HEK293 (cell line): Measurements from ENCODE around the gene CPNE2.
"Not testable (repeated sequence)": the region's sequence is repeated elsewhere in the genome, so short reads cannot be mapped to it uniquely, and the experiment has no call there.

Experiments used
- CTCF ChIA-PET: fragments of 350-600 bp; formaldehyde crosslinking; extraction: SDS; loops from one replicate; lab custom pipeline; 2021; ENCODE audit warnings: antibody characterized with exemption; lab: Yijun Ruan, JAX
- POLR2A ChIA-PET: fragments of 300-600 bp; formaldehyde crosslinking; extraction: SDS; loops from one replicate; lab custom pipeline; 2020; ENCODE audit warnings: antibody characterized with exemption, inconsistent platforms; lab: Yijun Ruan, JAX
- H3K27ac ChIP-seq: fragments of 200-500 bp; sonication (Bioruptor generic); 2 replicates; pipeline ENCODE4 v1.5.1; 2014; ENCODE audit warnings: low read depth, low read length, control low read depth, inconsistent platforms; ENCODE audit errors: extremely low read depth
- H3K36me3 ChIP-seq, 2 experiments: fragments of 200-500 bp in 1 of 2; sonication (Bioruptor generic) in 1 of 2; 1 replicate in 1 of 2; 2 replicates in 1 of 2; pipeline ENCODE4 v1.5.1; 2014 to 2017; ENCODE audit warnings: inconsistent platforms in 2 of 2, low read length in 2 of 2; ENCODE audit not compliant: control insufficient read depth in 2 of 2, insufficient read depth in 1 of 2
- H3K4me1 ChIP-seq: fragments of 200-500 bp; sonication (Bioruptor generic); 2 replicates; pipeline ENCODE4 v1.5.1; 2014; ENCODE audit warnings: mild to moderate bottlenecking, low read length, inconsistent platforms; ENCODE audit not compliant: control insufficient read depth, insufficient read depth
- H3K4me3 ChIP-seq: 2 replicates; pipeline ENCODE4 v1.5.1; 2011; ENCODE audit warnings: low read depth, mild to moderate bottlenecking, control low read depth, low read length, moderate library complexity
- H3K9me3 ChIP-seq: fragments of 200-500 bp; sonication (Bioruptor generic); 2 replicates; pipeline ENCODE4 v1.5.1; 2014; ENCODE audit warnings: low read depth, low read length, inconsistent platforms; ENCODE audit not compliant: control insufficient read depth, insufficient read depth
- EGR2 ChIP-seq: fragments of 450-650 bp; formaldehyde crosslinking; IDR thresholded peaks from 2 replicates; pipeline ENCODE4 v1.5.1; 2016; ENCODE audit warnings: low read depth, missing biosample characterization, missing genetic modification characterization
- ZFHX2 ChIP-seq: fragments of 450-650 bp; formaldehyde crosslinking; conservative IDR thresholded peaks from 2 replicates; pipeline ENCODE4 v1.5.1; 2016; ENCODE audit warnings: missing biosample characterization, missing genetic modification characterization
- ZIC2 ChIP-seq: fragments of 450-650 bp; formaldehyde crosslinking; IDR thresholded peaks from 2 replicates; pipeline ENCODE4 v1.5.1; 2016; ENCODE audit warnings: missing biosample characterization, missing genetic modification characterization
- ZNF121 ChIP-seq: fragments of 450-650 bp; formaldehyde crosslinking; IDR thresholded peaks from 2 replicates; pipeline ENCODE4 v1.5.1; 2016; ENCODE audit warnings: missing biosample characterization, missing genetic modification characterization
- ZNF169 ChIP-seq: fragments of 450-650 bp; formaldehyde crosslinking; IDR thresholded peaks from 2 replicates; pipeline ENCODE4 v1.5.1; 2016; ENCODE audit warnings: missing biosample characterization, missing genetic modification characterization
- ZNF202 ChIP-seq: fragments of 450-650 bp; formaldehyde crosslinking; IDR thresholded peaks from 2 replicates; pipeline ENCODE4 v1.5.1; 2016; ENCODE audit warnings: missing biosample characterization, missing genetic modification characterization, borderline replicate concordance
- ZNF658 ChIP-seq: fragments of 450-650 bp; formaldehyde crosslinking; IDR thresholded peaks from 2 replicates; pipeline ENCODE4; 2016; ENCODE audit warnings: missing biosample characterization, missing genetic modification characterization
- ZNF785 ChIP-seq: fragments of 450-650 bp; formaldehyde crosslinking; IDR thresholded peaks from 2 replicates; pipeline ENCODE4 v1.5.1; 2016; ENCODE audit warnings: missing biosample characterization, missing genetic modification characterization
- ZNF830 ChIP-seq: fragments of 450-650 bp; IDR thresholded peaks from 2 replicates; pipeline ENCODE4 v1.5.0; 2018; ENCODE audit warnings: missing biosample characterization, missing genetic modification characterization, low read depth, mild to moderate bottlenecking, moderate library complexity
- ZNF843 ChIP-seq: fragments of 450-650 bp; formaldehyde crosslinking; IDR thresholded peaks from 2 replicates; pipeline ENCODE4 v1.5.1; 2016; ENCODE audit warnings: missing biosample characterization, missing genetic modification characterization
- TF ChIP-seq, protein P1 (sequence below): fragments of 450-650 bp; formaldehyde crosslinking; IDR thresholded peaks from 2 replicates; pipeline ENCODE4 v1.5.1; 2017; ENCODE audit warnings: missing biosample characterization, missing genetic modification characterization
- TF ChIP-seq, protein P2 (sequence below): fragments of 450-650 bp; formaldehyde crosslinking; IDR thresholded peaks from 2 replicates; pipeline ENCODE4 v1.5.1; 2016; ENCODE audit warnings: missing biosample characterization, missing genetic modification characterization, low read depth
- TF ChIP-seq, protein P3 (sequence below): fragments of 450-650 bp; formaldehyde crosslinking; IDR thresholded peaks from 2 replicates; pipeline ENCODE4 v1.5.1; 2017; ENCODE audit warnings: missing biosample characterization, missing genetic modification characterization
- TF ChIP-seq, protein P4 (sequence below): fragments of 450-650 bp; formaldehyde crosslinking; IDR thresholded peaks from 2 replicates; pipeline ENCODE4 v1.5.0; 2017; ENCODE audit warnings: missing biosample characterization, missing genetic modification characterization, borderline replicate concordance

Gene CPNE2

DNA sequence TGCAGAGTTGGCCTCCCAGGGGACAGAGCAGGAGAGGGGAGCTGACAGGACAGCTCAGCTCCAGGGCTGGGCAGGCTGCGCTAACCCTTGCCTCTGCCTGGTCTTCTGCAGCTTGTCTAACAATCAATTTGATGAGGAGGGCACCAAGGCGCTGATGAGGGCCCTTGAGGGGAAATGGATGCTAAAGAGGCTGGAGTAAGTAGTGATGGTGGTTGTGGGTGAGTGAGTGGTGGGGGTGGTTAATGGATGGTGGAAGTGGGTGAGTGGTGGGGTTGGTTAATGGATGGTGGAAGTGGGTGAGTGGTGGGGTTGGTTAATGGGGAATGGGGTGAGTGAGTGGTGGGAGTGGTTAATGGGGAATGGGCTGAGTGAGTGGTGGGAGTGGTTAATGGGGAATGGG is 22.0 kb upstream of the CPNE2 start:
- ChIA-PET CTCF (no interaction called here), POLR2A (no interaction called here)

DNA sequence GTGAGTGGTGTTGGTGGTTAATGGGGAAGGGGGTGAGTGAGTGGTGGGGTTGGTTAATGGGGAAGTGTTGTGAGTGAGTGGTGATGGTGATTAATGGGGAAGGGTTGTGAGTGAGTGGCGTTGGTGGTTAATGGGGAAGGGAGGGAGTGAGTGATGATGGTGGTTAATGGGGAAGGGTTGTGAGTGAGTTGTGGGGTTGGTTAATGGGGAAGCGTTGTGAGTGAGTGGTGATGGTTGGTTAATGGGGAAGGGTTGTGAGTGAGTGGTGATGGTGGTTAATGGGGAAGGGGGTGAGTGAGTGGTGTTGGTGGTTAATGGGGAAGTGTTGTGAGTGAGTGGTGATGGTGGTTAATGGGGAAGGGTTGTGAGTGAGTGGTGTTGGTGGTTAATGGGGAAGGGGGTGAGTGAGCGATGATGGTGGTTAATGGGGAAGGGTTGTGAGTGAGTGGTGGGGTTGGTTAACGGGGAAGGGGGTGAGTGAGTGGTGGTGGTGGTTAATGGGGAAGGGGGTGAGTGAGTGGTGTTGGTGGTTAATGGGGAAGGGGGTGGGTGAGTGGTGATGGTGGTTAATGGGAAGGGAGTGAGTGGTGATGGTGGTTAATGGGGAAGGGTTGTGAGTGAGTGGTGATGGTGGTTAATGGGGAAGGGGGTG is 21.2 kb upstream of the CPNE2 start:
- H3K4me1 ChIP-seq, H3K27ac ChIP-seq, H3K9me3 ChIP-seq, H3K36me3 ChIP-seq, H3K4me3 ChIP-seq, POLR2A ChIA-PET, CTCF ChIA-PET: not testable (repeated sequence)

More for the DNA sequence above, 22.0 kb upstream of the CPNE2 start:
- Histone ChIP-seq H3K9me3 (no peaks in the 10 kb centered on the region), H3K27ac (no peak overlapping the region), H3K4me1 (no peaks in the 10 kb centered on the region)
- TF ChIP-seq ZIC2 (no peak), ZNF658 (tag by site-specific recombination) (no peak), ZFHX2 (peak; percentile 58), ZNF830 (tag by site-specific recombination) (no peak), ZNF169 (no peak), ZNF785 (tag by site-specific recombination) (no peak), EGR2 (tag by site-specific recombination) (peak; percentile 77), ZNF202 (tag by site-specific recombination) (no peak), ZNF121 (tag by site-specific recombination) (no peak), ZNF843 (tag by site-specific recombination) (no peak)
- TF ChIP-seq, protein P1, sequence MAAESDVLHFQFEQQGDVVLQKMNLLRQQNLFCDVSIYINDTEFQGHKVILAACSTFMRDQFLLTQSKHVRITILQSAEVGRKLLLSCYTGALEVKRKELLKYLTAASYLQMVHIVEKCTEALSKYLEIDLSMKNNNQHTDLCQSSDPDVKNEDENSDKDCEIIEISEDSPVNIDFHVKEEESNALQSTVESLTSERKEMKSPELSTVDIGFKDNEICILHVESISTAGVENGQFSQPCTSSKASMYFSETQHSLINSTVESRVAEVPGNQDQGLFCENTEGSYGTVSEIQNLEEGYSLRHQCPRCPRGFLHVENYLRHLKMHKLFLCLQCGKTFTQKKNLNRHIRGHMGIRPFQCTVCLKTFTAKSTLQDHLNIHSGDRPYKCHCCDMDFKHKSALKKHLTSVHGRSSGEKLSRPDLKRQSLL (tag by site-specific recombination) = no peak
- TF ChIP-seq, protein P2, sequence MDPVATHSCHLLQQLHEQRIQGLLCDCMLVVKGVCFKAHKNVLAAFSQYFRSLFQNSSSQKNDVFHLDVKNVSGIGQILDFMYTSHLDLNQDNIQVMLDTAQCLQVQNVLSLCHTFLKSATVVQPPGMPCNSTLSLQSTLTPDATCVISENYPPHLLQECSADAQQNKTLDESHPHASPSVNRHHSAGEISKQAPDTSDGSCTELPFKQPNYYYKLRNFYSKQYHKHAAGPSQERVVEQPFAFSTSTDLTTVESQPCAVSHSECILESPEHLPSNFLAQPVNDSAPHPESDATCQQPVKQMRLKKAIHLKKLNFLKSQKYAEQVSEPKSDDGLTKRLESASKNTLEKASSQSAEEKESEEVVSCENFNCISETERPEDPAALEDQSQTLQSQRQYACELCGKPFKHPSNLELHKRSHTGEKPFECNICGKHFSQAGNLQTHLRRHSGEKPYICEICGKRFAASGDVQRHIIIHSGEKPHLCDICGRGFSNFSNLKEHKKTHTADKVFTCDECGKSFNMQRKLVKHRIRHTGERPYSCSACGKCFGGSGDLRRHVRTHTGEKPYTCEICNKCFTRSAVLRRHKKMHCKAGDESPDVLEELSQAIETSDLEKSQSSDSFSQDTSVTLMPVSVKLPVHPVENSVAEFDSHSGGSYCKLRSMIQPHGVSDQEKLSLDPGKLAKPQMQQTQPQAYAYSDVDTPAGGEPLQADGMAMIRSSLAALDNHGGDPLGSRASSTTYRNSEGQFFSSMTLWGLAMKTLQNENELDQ (tag by site-specific recombination) = no peak
- TF ChIP-seq, protein P3, sequence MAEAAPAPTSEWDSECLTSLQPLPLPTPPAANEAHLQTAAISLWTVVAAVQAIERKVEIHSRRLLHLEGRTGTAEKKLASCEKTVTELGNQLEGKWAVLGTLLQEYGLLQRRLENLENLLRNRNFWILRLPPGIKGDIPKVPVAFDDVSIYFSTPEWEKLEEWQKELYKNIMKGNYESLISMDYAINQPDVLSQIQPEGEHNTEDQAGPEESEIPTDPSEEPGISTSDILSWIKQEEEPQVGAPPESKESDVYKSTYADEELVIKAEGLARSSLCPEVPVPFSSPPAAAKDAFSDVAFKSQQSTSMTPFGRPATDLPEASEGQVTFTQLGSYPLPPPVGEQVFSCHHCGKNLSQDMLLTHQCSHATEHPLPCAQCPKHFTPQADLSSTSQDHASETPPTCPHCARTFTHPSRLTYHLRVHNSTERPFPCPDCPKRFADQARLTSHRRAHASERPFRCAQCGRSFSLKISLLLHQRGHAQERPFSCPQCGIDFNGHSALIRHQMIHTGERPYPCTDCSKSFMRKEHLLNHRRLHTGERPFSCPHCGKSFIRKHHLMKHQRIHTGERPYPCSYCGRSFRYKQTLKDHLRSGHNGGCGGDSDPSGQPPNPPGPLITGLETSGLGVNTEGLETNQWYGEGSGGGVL (tag by site-specific recombination) = no peak
- TF ChIP-seq, protein P4, sequence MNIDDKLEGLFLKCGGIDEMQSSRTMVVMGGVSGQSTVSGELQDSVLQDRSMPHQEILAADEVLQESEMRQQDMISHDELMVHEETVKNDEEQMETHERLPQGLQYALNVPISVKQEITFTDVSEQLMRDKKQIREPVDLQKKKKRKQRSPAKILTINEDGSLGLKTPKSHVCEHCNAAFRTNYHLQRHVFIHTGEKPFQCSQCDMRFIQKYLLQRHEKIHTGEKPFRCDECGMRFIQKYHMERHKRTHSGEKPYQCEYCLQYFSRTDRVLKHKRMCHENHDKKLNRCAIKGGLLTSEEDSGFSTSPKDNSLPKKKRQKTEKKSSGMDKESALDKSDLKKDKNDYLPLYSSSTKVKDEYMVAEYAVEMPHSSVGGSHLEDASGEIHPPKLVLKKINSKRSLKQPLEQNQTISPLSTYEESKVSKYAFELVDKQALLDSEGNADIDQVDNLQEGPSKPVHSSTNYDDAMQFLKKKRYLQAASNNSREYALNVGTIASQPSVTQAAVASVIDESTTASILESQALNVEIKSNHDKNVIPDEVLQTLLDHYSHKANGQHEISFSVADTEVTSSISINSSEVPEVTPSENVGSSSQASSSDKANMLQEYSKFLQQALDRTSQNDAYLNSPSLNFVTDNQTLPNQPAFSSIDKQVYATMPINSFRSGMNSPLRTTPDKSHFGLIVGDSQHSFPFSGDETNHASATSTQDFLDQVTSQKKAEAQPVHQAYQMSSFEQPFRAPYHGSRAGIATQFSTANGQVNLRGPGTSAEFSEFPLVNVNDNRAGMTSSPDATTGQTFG (tag by site-specific recombination) = no peak
- TF ChIP-seq, all 188 proteins: peak for 2
- H3K36me3 ChIP-seq = no peaks in the 10 kb centered on the region
- H3K4me3 ChIP-seq = no peak overlapping the region
